Calu3 (cell line): Measurements from ENCODE around the gene LAMA2. TPM values are rescaled to one million over a fixed set of nuclear protein-coding genes. Genes with fewer than 3 reads are reported as not detected.

Source experiments
- BruUV-seq: library from RNA; stranded (reverse); fragments of 400-500 nt; replicated peaks from 2 replicates; lab custom pipeline; 2021; lab: Mats Ljungman, UMichigan
- CTCF ChIA-PET: fragments of 300-600 bp; sonication (Branson Sonifier 250); formaldehyde crosslinking; loops from one replicate; lab custom pipeline; 2022; ENCODE audit warnings: antibody characterized with exemption; lab: Charles Lee
- DNase-seq: peaks from one replicate; pipeline ENCODE4 v3.0.0; 2022
- H3K27ac Mint-ChIP-seq: one replicate; pipeline ENCODE4 v1.8.0; 2022; ENCODE audit warnings: mixed read lengths; ENCODE audit not compliant: unreplicated experiment
- H3K27me3 Mint-ChIP-seq: one replicate; pipeline ENCODE4 v1.8.0; 2022; ENCODE audit warnings: mixed read lengths; ENCODE audit not compliant: unreplicated experiment
- H3K36me3 Mint-ChIP-seq: one replicate; pipeline ENCODE4 v1.8.0; 2022; ENCODE audit warnings: mild to moderate bottlenecking, moderate library complexity, mixed read lengths; ENCODE audit not compliant: insufficient read depth, unreplicated experiment
- H3K4me1 Mint-ChIP-seq: one replicate; pipeline ENCODE4 v1.8.0; 2022; ENCODE audit warnings: mild to moderate bottlenecking, low read depth, mixed read lengths; ENCODE audit not compliant: unreplicated experiment
- H3K4me3 Mint-ChIP-seq: one replicate; pipeline ENCODE4 v1.8.0; 2022; ENCODE audit warnings: mild to moderate bottlenecking, low read depth, moderate library complexity, mixed read lengths; ENCODE audit not compliant: unreplicated experiment
- H3K9me3 Mint-ChIP-seq: one replicate; pipeline ENCODE4 v1.8.0; 2022; ENCODE audit warnings: low read depth, mixed read lengths; ENCODE audit not compliant: unreplicated experiment
- intact Hi-C: fragments of 100-400 bp; cut with micrococcal nuclease; formaldehyde crosslinking; loops from one replicate; pipeline ENCODE4 v1.10.0; 2022; ENCODE audit not compliant: unreplicated experiment
- total RNA-seq: library from RNA; stranded (reverse); gene quantifications from 2 replicates; pipeline ENCODE4 v1.2.3, GENCODE V29; 2022
- TF ChIP-seq, protein P1 (sequence below): fragments of 200-600 bp; IDR thresholded peaks from one replicate; pipeline ENCODE4 v1.8.0; 2022; ENCODE audit warnings: antibody characterized with exemption; ENCODE audit not compliant: unreplicated experiment

The LAMA2 gene
- total RNA-seq, 1 experiment from 2014 or later: 0.80 TPM

DNA sequence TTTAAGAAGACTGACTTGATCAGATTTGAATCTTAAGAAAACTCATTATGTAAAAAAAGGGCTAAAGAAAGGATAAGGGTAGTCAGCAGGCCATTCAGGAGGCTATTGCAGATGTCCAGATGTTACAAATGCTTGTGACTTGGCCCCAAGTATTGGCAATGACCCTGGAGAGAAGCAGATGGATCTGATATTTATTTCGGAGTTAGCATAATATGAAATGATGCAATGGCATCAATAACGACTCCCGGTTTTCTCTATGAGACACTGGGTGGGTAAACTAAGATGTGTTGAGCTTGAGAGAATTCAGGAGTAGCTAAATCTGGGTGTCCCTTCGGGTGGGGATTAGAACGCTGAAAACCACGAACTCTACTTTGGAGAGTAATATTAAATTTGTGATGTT lies 149.7 kb downstream of the LAMA2 start:
- CTCF ChIA-PET: interaction anchor here (1.7 kb wide), 1 partner anchor 220 kb away, joined by 4 read pairs; no protein-coding TSS in a partner anchor
- TF ChIP-seq, protein P1, sequence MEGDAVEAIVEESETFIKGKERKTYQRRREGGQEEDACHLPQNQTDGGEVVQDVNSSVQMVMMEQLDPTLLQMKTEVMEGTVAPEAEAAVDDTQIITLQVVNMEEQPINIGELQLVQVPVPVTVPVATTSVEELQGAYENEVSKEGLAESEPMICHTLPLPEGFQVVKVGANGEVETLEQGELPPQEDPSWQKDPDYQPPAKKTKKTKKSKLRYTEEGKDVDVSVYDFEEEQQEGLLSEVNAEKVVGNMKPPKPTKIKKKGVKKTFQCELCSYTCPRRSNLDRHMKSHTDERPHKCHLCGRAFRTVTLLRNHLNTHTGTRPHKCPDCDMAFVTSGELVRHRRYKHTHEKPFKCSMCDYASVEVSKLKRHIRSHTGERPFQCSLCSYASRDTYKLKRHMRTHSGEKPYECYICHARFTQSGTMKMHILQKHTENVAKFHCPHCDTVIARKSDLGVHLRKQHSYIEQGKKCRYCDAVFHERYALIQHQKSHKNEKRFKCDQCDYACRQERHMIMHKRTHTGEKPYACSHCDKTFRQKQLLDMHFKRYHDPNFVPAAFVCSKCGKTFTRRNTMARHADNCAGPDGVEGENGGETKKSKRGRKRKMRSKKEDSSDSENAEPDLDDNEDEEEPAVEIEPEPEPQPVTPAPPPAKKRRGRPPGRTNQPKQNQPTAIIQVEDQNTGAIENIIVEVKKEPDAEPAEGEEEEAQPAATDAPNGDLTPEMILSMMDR: no peak
- no peak overlapping the region for H3K4me3 Mint-ChIP-seq
- no TSS peak for BruUV-seq
- no peaks in the 10 kb centered on the region for H3K36me3 Mint-ChIP-seq
- no peak for DNase-seq
- intact Hi-C loops: no loop called here
- H3K9me3 Mint-ChIP-seq: no peaks in the 10 kb centered on the region
- H3K27me3 Mint-ChIP-seq: no peaks in the 10 kb centered on the region
- H3K4me1 Mint-ChIP-seq: no peaks in the 10 kb centered on the region
- no peak overlapping the region for H3K27ac Mint-ChIP-seq

DNA sequence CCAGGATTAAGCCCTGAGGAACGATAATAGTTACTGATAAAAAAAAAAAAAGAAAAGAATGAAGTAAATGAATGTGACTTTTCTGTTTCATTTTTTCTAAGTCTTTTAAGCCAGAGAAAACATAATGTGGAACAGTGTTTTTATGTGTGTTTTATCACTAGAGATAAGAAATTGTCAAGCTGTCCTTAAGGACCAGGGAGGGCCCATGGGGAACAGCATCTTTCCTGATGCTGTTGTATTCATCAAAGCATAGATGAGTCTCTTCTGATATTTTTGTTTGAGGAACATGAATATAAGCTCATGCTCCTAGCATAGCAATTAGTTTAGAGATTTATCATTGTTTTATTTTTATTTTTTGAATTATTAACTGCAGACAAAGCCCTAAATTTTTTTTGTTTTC lies 150.2 kb downstream of the LAMA2 start:
- CTCF ChIA-PET: interaction anchor here (1.7 kb wide), 1 partner anchor 220 kb away, joined by 4 read pairs; no protein-coding TSS in a partner anchor
- intact Hi-C loops: no loop called here
- Mint-ChIP-seq H3K27ac (no peak overlapping the region), H3K27me3 (no peaks in the 10 kb centered on the region), H3K9me3 (no peaks in the 10 kb centered on the region), H3K4me1 (no peaks in the 10 kb centered on the region), H3K36me3 (no peaks in the 10 kb centered on the region), H3K4me3 (no peak overlapping the region)
- TF ChIP-seq, protein P1: no peak
- no peak for DNase-seq
- no TSS peak for BruUV-seq

DNA sequence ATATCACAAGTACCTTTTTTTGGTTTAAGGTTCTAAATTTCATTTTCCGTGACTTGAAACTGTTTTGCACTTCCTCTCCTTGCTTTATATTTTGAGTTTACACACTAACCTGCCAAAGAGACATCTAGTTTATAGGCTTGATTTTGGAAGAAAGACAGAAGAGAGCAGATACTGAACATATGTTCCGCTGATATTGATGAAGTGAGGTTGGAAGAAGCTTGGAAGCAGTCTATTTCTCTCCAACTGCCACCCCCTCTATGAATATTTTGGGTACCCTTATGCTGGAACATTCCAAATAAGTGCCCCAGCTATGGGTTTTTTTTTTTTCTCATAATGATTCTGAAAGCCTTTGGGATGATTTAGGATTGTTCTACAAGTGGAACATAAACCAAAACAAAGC lies 150.6 kb downstream of the LAMA2 start:
- no peak overlapping the region for H3K27ac Mint-ChIP-seq
- intact Hi-C loops: no loop called here
- no peaks in the 10 kb centered on the region for H3K36me3 Mint-ChIP-seq
- TF ChIP-seq, protein P1: no peak
- BruUV-seq: no TSS peak
- CTCF ChIA-PET: interaction anchor here (1.7 kb wide), 1 partner anchor 219 kb away, joined by 4 read pairs; no protein-coding TSS in a partner anchor
- no peaks in the 10 kb centered on the region for H3K9me3 Mint-ChIP-seq
- H3K4me3 Mint-ChIP-seq: no peak overlapping the region
- no peaks in the 10 kb centered on the region for H3K27me3 Mint-ChIP-seq
- no peaks in the 10 kb centered on the region for H3K4me1 Mint-ChIP-seq
- no peak for DNase-seq

- H3K27ac Mint-ChIP-seq: no peak overlapping the region
- intact Hi-C loops: no loop called here
- TF ChIP-seq, protein P1: no peak
- no peak for DNase-seq
- no peaks in the 10 kb centered on the region for H3K4me1 Mint-ChIP-seq
- no peak overlapping the region for H3K4me3 Mint-ChIP-seq
- no peaks in the 10 kb centered on the region for H3K9me3 Mint-ChIP-seq
- no peaks in the 10 kb centered on the region for H3K27me3 Mint-ChIP-seq
- H3K36me3 Mint-ChIP-seq: no peaks in the 10 kb centered on the region
- BruUV-seq: no TSS peak
- CTCF ChIA-PET: no interaction called here
Measured at GRCh38 chr6:129041563-129041962, 158.6 kb downstream of the LAMA2 start.
